ENCODE results near the gene IQCN.

Gene IQCN

DNA sequence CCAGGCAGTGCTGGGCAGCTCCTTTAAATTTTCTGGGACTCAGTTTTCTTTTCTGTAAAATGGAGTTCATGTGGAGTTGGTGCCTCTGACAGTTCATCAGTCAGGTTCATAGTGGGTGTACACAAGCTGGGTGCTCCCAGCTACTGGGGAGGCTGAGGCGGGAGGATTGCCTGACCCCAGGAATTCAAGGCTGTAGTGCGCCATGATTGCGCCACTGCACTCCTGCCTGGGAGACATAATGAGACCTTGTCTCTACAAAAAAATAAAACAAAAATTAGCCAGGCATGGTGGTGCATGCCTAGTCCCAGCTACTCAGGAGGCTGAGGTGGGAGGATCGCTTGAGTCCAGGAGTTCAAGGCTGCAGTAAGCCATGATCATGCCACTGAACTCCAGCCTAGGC, 21.1 kb downstream of the IQCN start:
- Histone ChIP-seq H4K8ac (ENCODE audit: low read length) (no peak overlapping the region), H3K4me1 (ENCODE audit: control insufficient read depth, insufficient read depth, low read depth, low read length) (no peaks in the 10 kb centered on the region), H2BK120ac (ENCODE audit: low read depth, low read length) (no peak overlapping the region), H3K9ac (ENCODE audit: low read length) (no peak overlapping the region), H3K79me1 (replicated peaks; ENCODE audit: low read length, poor library complexity, severe bottlenecking) (no peaks in the 10 kb centered on the region), H3K36me3 (ENCODE audit: control insufficient read depth in 1 of 2, insufficient read depth in 2 of 2, low read depth in 1 of 2, low read length in 2 of 2) (peaks cover 0 to 10% of the 10 kb centered on the region in 2 experiments), H3K14ac (ENCODE audit: low read length in 2 of 2) (no peak overlapping the region), H2BK15ac (ENCODE audit: low read depth, poor library complexity, severe bottlenecking) (no peak overlapping the region), H2AK5ac (ENCODE audit: low read length, severe bottlenecking) (no peak overlapping the region), H4K91ac (ENCODE audit: low read length) (no peak overlapping the region), H3K27ac (ENCODE audit: low read length, poor library complexity, severe bottlenecking) (no peak overlapping the region), H3K23ac (ENCODE audit: low read length in 2 of 2) (no peak overlapping the region), H3K18ac (ENCODE audit: low read depth in 1 of 2, low read length in 2 of 2) (no peak overlapping the region), H3K9me3 (ENCODE audit: control insufficient read depth, low read length) (no peaks in the 10 kb centered on the region), H3K4me2 (ENCODE audit: low read length, poor library complexity, severe bottlenecking) (no peak overlapping the region), H2BK12ac (ENCODE audit: low read length in 2 of 2) (no peak overlapping the region), H3K4me3 (ENCODE audit: insufficient read depth in 1 of 2, low read depth in 1 of 2, low read length in 2 of 2) (no peak overlapping the region), H2BK5ac (ENCODE audit: low read depth, low read length, poor library complexity, severe bottlenecking) (no peak overlapping the region), H3K27me3 (ENCODE audit: control insufficient read depth in 1 of 2, insufficient read depth in 1 of 2, low read length in 2 of 2) (peaks cover 16 to 22% of the 10 kb centered on the region in 2 experiments), H2AFZ (ENCODE audit: low read depth, low read length) (no peak overlapping the region), H3K4ac (ENCODE audit: low read depth in 1 of 2, low read length in 2 of 2) (no peak overlapping the region)
- DNase-seq = no peak
- 94% methylated on average over 3 of the region's 4 CpGs for WGBS

- Histone ChIP-seq H3K4me2 (ENCODE audit: low read length, poor library complexity, severe bottlenecking) (no peak overlapping the region), H3K23ac (ENCODE audit: low read length in 2 of 2) (no peak overlapping the region), H3K27me3 (ENCODE audit: control insufficient read depth in 1 of 2, insufficient read depth in 1 of 2, low read length in 2 of 2) (peaks cover 23 to 26% of the 10 kb centered on the region in 2 experiments), H2BK5ac (ENCODE audit: low read depth, low read length, poor library complexity, severe bottlenecking) (no peak overlapping the region), H3K14ac (ENCODE audit: low read length in 2 of 2) (no peak overlapping the region), H3K4me1 (ENCODE audit: control insufficient read depth, insufficient read depth, low read depth, low read length) (peaks cover 2% of the 10 kb centered on the region), H2BK12ac (ENCODE audit: low read length in 2 of 2) (no peak overlapping the region), H3K79me1 (replicated peaks; ENCODE audit: low read length, poor library complexity, severe bottlenecking) (no peaks in the 10 kb centered on the region), H3K9me3 (ENCODE audit: control insufficient read depth, low read length) (no peaks in the 10 kb centered on the region), H3K27ac (ENCODE audit: low read length, poor library complexity, severe bottlenecking) (no peak overlapping the region), H4K8ac (ENCODE audit: low read length) (no peak overlapping the region), H3K18ac (ENCODE audit: low read depth in 1 of 2, low read length in 2 of 2) (no peak overlapping the region), H2BK15ac (ENCODE audit: low read depth, poor library complexity, severe bottlenecking) (no peak overlapping the region), H3K36me3 (ENCODE audit: control insufficient read depth in 1 of 2, insufficient read depth in 2 of 2, low read depth in 1 of 2, low read length in 2 of 2) (peaks cover 0 to 3% of the 10 kb centered on the region in 2 experiments), H2AFZ (ENCODE audit: low read depth, low read length) (no peak overlapping the region), H4K91ac (ENCODE audit: low read length) (no peak overlapping the region), H3K4ac (ENCODE audit: low read depth in 1 of 2, low read length in 2 of 2) (no peak overlapping the region), H3K4me3 (ENCODE audit: insufficient read depth in 1 of 2, low read depth in 1 of 2, low read length in 2 of 2) (no peak overlapping the region), H3K9ac (ENCODE audit: low read length) (no peak overlapping the region), H2BK120ac (ENCODE audit: low read depth, low read length) (no peak overlapping the region), H2AK5ac (ENCODE audit: low read length, severe bottlenecking) (no peak overlapping the region)
- 85% methylated on average over 7 of the region's 7 CpGs for WGBS
- no peak for DNase-seq
These were observed 21.9 kb downstream of the IQCN start for GRCh38 chr19:18252370-18252717.

GRCh38 chr19:18251587-18252369, 22.5 kb downstream of the IQCN start:
- Histone ChIP-seq H3K14ac (ENCODE audit: low read length in 2 of 2) (no peak overlapping the region), H3K36me3 (ENCODE audit: control insufficient read depth in 1 of 2, insufficient read depth in 2 of 2, low read depth in 1 of 2, low read length in 2 of 2) (no peaks in the 10 kb centered on the region), H3K4me2 (ENCODE audit: low read length, poor library complexity, severe bottlenecking) (no peak overlapping the region), H3K23ac (ENCODE audit: low read length in 2 of 2) (no peak overlapping the region), H3K4me3 (ENCODE audit: insufficient read depth in 1 of 2, low read depth in 1 of 2, low read length in 2 of 2) (no peak overlapping the region), H2BK120ac (ENCODE audit: low read depth, low read length) (no peak overlapping the region), H3K27ac (ENCODE audit: low read length, poor library complexity, severe bottlenecking) (no peak overlapping the region), H2AK5ac (ENCODE audit: low read length, severe bottlenecking) (no peak overlapping the region), H2BK15ac (ENCODE audit: low read depth, poor library complexity, severe bottlenecking) (no peak overlapping the region), H3K9me3 (ENCODE audit: control insufficient read depth, low read length) (no peaks in the 10 kb centered on the region), H4K8ac (ENCODE audit: low read length) (no peak overlapping the region), H3K9ac (ENCODE audit: low read length) (no peak overlapping the region), H3K4ac (ENCODE audit: low read depth in 1 of 2, low read length in 2 of 2) (no peak overlapping the region), H3K18ac (ENCODE audit: low read depth in 1 of 2, low read length in 2 of 2) (no peak overlapping the region), H3K27me3 (ENCODE audit: control insufficient read depth in 1 of 2, insufficient read depth in 1 of 2, low read length in 2 of 2) (peaks cover 26 to 28% of the 10 kb centered on the region in 2 experiments), H2BK12ac (ENCODE audit: low read length in 2 of 2) (no peak overlapping the region), H2BK5ac (ENCODE audit: low read depth, low read length, poor library complexity, severe bottlenecking) (no peak overlapping the region), H4K91ac (ENCODE audit: low read length) (no peak overlapping the region), H3K4me1 (ENCODE audit: control insufficient read depth, insufficient read depth, low read depth, low read length) (peaks cover 2% of the 10 kb centered on the region), H3K79me1 (replicated peaks; ENCODE audit: low read length, poor library complexity, severe bottlenecking) (no peaks in the 10 kb centered on the region), H2AFZ (ENCODE audit: low read depth, low read length) (no peak overlapping the region)
- 29% methylated on average over 14 of the region's 23 CpGs for WGBS
- DNase-seq = peak; percentile 73

- Histone ChIP-seq H3K9ac (ENCODE audit: low read length) (no peak overlapping the region), H4K8ac (ENCODE audit: low read length) (no peak overlapping the region), H3K18ac (ENCODE audit: low read depth in 1 of 2, low read length in 2 of 2) (no peak overlapping the region), H3K36me3 (ENCODE audit: control insufficient read depth in 1 of 2, insufficient read depth in 2 of 2, low read depth in 1 of 2, low read length in 2 of 2) (no peaks in the 10 kb centered on the region), H2BK5ac (ENCODE audit: low read depth, low read length, poor library complexity, severe bottlenecking) (no peak overlapping the region), H3K4me2 (ENCODE audit: low read length, poor library complexity, severe bottlenecking) (no peak overlapping the region), H3K9me3 (ENCODE audit: control insufficient read depth, low read length) (no peaks in the 10 kb centered on the region), H3K23ac (ENCODE audit: low read length in 2 of 2) (no peak overlapping the region), H2BK15ac (ENCODE audit: low read depth, poor library complexity, severe bottlenecking) (no peak overlapping the region), H3K27me3 (ENCODE audit: control insufficient read depth in 1 of 2, insufficient read depth in 1 of 2, low read length in 2 of 2) (peaks cover 18 to 22% of the 10 kb centered on the region in 2 experiments), H3K4me3 (ENCODE audit: insufficient read depth in 1 of 2, low read depth in 1 of 2, low read length in 2 of 2) (no peak overlapping the region), H2BK12ac (ENCODE audit: low read length in 2 of 2) (no peak overlapping the region), H3K79me1 (replicated peaks; ENCODE audit: low read length, poor library complexity, severe bottlenecking) (no peaks in the 10 kb centered on the region), H2BK120ac (ENCODE audit: low read depth, low read length) (no peak overlapping the region), H2AK5ac (ENCODE audit: low read length, severe bottlenecking) (no peak overlapping the region), H4K91ac (ENCODE audit: low read length) (no peak overlapping the region), H3K4me1 (ENCODE audit: control insufficient read depth, insufficient read depth, low read depth, low read length) (peaks cover 2% of the 10 kb centered on the region), H2AFZ (ENCODE audit: low read depth, low read length) (no peak overlapping the region), H3K14ac (ENCODE audit: low read length in 2 of 2) (no peak overlapping the region), H3K4ac (ENCODE audit: low read depth in 1 of 2, low read length in 2 of 2) (no peak overlapping the region), H3K27ac (ENCODE audit: low read length, poor library complexity, severe bottlenecking) (no peak overlapping the region)
- WGBS = 91% methylated on average over 5 of the region's 5 CpGs
- DNase-seq = no peak
These were observed 24.4 kb downstream of the IQCN start for GRCh38 chr19:18249834-18250233.

Measured in mesenchymal stem cell (in vitro differentiated cells and primary cell).